Fibroblast of lung (primary cell): ENCODE data around the gene CARMIL3. TPM values are rescaled to one million over a fixed set of nuclear protein-coding genes. Genes with fewer than 3 reads are reported as not detected.

Experiments
- DNase-seq, 2 donors: peaks; one replicate each; pipeline versions ENCODE4 v3.0.0 to v3.0.0-alpha.2; 2010; ENCODE audit warnings: low read depth in 2 of 2
- H2AFZ ChIP-seq: 2 replicates; pipeline ENCODE4 v1.5.1; 2012; ENCODE audit warnings: low read length, control low read depth, inconsistent platforms
- H3K27ac ChIP-seq: 2 replicates; pipeline ENCODE4 v1.5.1; 2011; ENCODE audit warnings: low read length, control low read depth; ENCODE audit not compliant: insufficient read depth
- H3K27me3 ChIP-seq: 2 replicates; pipeline ENCODE4 v1.5.1; 2011; ENCODE audit warnings: mild to moderate bottlenecking, low read length; ENCODE audit not compliant: control insufficient read depth, insufficient read depth
- H3K36me3 ChIP-seq: 2 replicates; pipeline ENCODE4 v1.5.1; 2011; ENCODE audit warnings: low read length; ENCODE audit not compliant: control insufficient read depth, insufficient read depth
- H3K4me1 ChIP-seq: 2 replicates; pipeline ENCODE4 v1.5.1; 2011; ENCODE audit warnings: low read length; ENCODE audit not compliant: control insufficient read depth, insufficient read depth; ENCODE audit errors: extremely low read depth
- H3K4me2 ChIP-seq: 2 replicates; pipeline ENCODE4 v1.5.1; 2011; ENCODE audit warnings: low read length, control low read depth; ENCODE audit not compliant: insufficient read depth; ENCODE audit errors: extremely low read depth
- H3K4me3 ChIP-seq, 4 experiments: fragments of 200-600 bp in 1 of 4; sonication (generic) in 1 of 4; replicated peaks in 1 of 4; 2 replicates each; pipeline ENCODE4 v1.5.1; 2011 to 2016; ENCODE audit warnings: low read length in 4 of 4, low read depth in 3 of 4, mild to moderate bottlenecking in 3 of 4, control low read depth in 2 of 4, inconsistent platforms in 1 of 4, mixed read lengths in 1 of 4; ENCODE audit not compliant: insufficient read depth in 1 of 4; ENCODE audit errors: control extremely low read depth in 1 of 4
- H3K79me2 ChIP-seq: 2 replicates; pipeline ENCODE4 v1.5.1; 2012; ENCODE audit warnings: mild to moderate bottlenecking, low read length, inconsistent platforms; ENCODE audit not compliant: control insufficient read depth, insufficient read depth
- H3K9ac ChIP-seq: 2 replicates; pipeline ENCODE4 v1.5.1; 2011; ENCODE audit warnings: mild to moderate bottlenecking, low read length, control low read depth; ENCODE audit not compliant: insufficient read depth
- H3K9me3 ChIP-seq: 2 replicates; pipeline ENCODE4 v1.5.1; 2012; ENCODE audit warnings: low read depth, low read length; ENCODE audit not compliant: control insufficient read depth, insufficient read depth
- H4K20me1 ChIP-seq: 2 replicates; pipeline ENCODE4 v1.5.1; 2011; ENCODE audit warnings: low read length; ENCODE audit not compliant: control insufficient read depth, insufficient read depth; ENCODE audit errors: extremely low read depth
- CTCF ChIP-seq, 2 donors: IDR thresholded peaks in 1 of 2; conservative IDR thresholded peaks in 1 of 2; 1 replicate in 1 of 2; 2 replicates in 1 of 2; pipeline ENCODE4 v1.5.1; 2011 to 2012; ENCODE audit warnings: low read length in 2 of 2, control low read depth in 1 of 2, inconsistent platforms in 1 of 2, low read depth in 1 of 2, mild to moderate bottlenecking in 1 of 2
- EZH2 ChIP-seq: IDR thresholded peaks from 2 replicates; pipeline ENCODE4 v1.5.1; 2012; ENCODE audit warnings: low read length, control low read depth, mild to moderate bottlenecking; ENCODE audit errors: missing control alignments
- polyA plus RNA-seq, 2 donors: library from polyadenylated mRNA; depleted of rRNA in 1 of 2; stranded (reverse) in 1 of 2; unstranded in 1 of 2; fragments of >200 nt; gene quantifications; 2 replicates each; pipeline ENCODE4 v1.2.1, GENCODE V29; 2011 to 2012; ENCODE audit warnings: missing spikeins in 1 of 2
- total RNA-seq: library from RNA; depleted of rRNA; stranded (reverse); fragments of >200 nt; gene quantifications from 2 replicates; pipeline ENCODE4 v1.2.1, GENCODE V29; 2014

CARMIL3 gene
- total and polyA plus RNA-seq, 2 donors (not counting 1 experiment from before 2014, with no cell fraction given), result 0.17 TPM; not detected in 1

GRCh38 chr14:24110523-24110922, 58.7 kb downstream of the CARMIL3 start:
- Histone ChIP-seq H3K4me3 (no peak overlapping the region), H4K20me1 (no peaks in the 10 kb centered on the region), H3K9ac (no peak overlapping the region), H3K27ac (no peak overlapping the region), H3K36me3 (no peaks in the 10 kb centered on the region), H3K79me2 (no peaks in the 10 kb centered on the region), H3K4me2 (no peak overlapping the region), H3K9me3 (no peaks in the 10 kb centered on the region), H2AFZ (no peak overlapping the region), H3K4me1 (peaks cover 5% of the 10 kb centered on the region), H3K27me3 (no peaks in the 10 kb centered on the region)
- TF ChIP-seq CTCF (conservative IDR thresholded peaks at IDR 0.05 in 1 of 2, IDR thresholded peaks at IDR 0.05 in 1 of 2; ENCODE audit: low read depth in 1 of 2, low read length in 2 of 2), result no peak
- TF ChIP-seq EZH2, result no peak
- no peak for DNase-seq

GRCh38 chr14:24113379-24113800, 61.6 kb downstream of the CARMIL3 start:
- no peak for DNase-seq
- H3K9me3 ChIP-seq, result no peaks in the 10 kb centered on the region

GRCh38 chr14:24113801-24114531, 62.2 kb downstream of the CARMIL3 start:
- Histone ChIP-seq H3K4me1 (peaks cover 5% of the 10 kb centered on the region), H3K4me2 (peak overlapping the region; percentile 100), H3K9me3 (no peaks in the 10 kb centered on the region), H2AFZ (peak overlapping the region; percentile 96), H3K27me3 (no peaks in the 10 kb centered on the region), H3K79me2 (no peaks in the 10 kb centered on the region), H4K20me1 (no peaks in the 10 kb centered on the region), H3K36me3 (no peaks in the 10 kb centered on the region), H3K4me3 (peak overlapping the region; percentile 39 to 96 (median 72)), H3K27ac (peak overlapping the region; percentile 98), H3K9ac (peak overlapping the region; percentile 67)
- peak; percentile 92 to 93 for DNase-seq
- TF ChIP-seq EZH2 (no peak), CTCF (conservative IDR thresholded peaks at IDR 0.05 in 1 of 2, IDR thresholded peaks at IDR 0.05 in 1 of 2; ENCODE audit: low read depth in 1 of 2, low read length in 2 of 2) (no peak)

More at GRCh38 chr14:24113379-24113800, 61.6 kb downstream of the CARMIL3 start:
- TF ChIP-seq CTCF (conservative IDR thresholded peaks at IDR 0.05 in 1 of 2, IDR thresholded peaks at IDR 0.05 in 1 of 2; ENCODE audit: low read depth in 1 of 2, low read length in 2 of 2) (no peak), EZH2 (no peak)
- H4K20me1 ChIP-seq, result no peaks in the 10 kb centered on the region
- peak overlapping the region; percentile 91 for H2AFZ ChIP-seq
- no peaks in the 10 kb centered on the region for H3K27me3 ChIP-seq
- H3K27ac ChIP-seq, result peak overlapping the region; percentile 98
- H3K36me3 ChIP-seq, result no peaks in the 10 kb centered on the region
- H3K9ac ChIP-seq, result peak overlapping the region; percentile 67
- peak overlapping the region; percentile 39 to 96 (median 72) for H3K4me3 ChIP-seq
- H3K79me2 ChIP-seq, result no peaks in the 10 kb centered on the region
- H3K4me1 ChIP-seq, result peaks cover 5% of the 10 kb centered on the region
- H3K4me2 ChIP-seq, result peak overlapping the region; percentile 100
